Body of pancreas (tissue), 4 donors: ENCODE results near the gene SLC6A1.

Source experiments
- CTCF ChIP-seq, 7 experiments: fragments of 450-650 bp in 4 of 7; fragments of 200-600 bp in 3 of 7; sonication (generic) in 3 of 7; IDR thresholded peaks; one replicate each; pipeline ENCODE4 v1.5.1; 2016 to 2019; ENCODE audit warnings: antibody characterized with exemption in 7 of 7
- POLR2A ChIP-seq, 3 donors: fragments of 450-650 bp; IDR thresholded peaks; one replicate each; pipeline ENCODE4 v1.6.1; 2016; ENCODE audit warnings: antibody characterized with exemption in 3 of 3, mild to moderate bottlenecking in 2 of 3

GRCh38 chr3:11002371-11002807 lies 9.8 kb downstream of the SLC6A1 start:
- TF ChIP-seq CTCF (IDR thresholded peaks at IDR 0.05), result no peak
- no peak for TF ChIP-seq POLR2A (IDR thresholded peaks at IDR 0.05)
